Endothelial cell of umbilical vein (primary cell): ENCODE data around the gene PFN3. TPM values are rescaled to one million over a fixed set of nuclear protein-coding genes. Genes with fewer than 3 reads are reported as not detected.

Experiments
- BruUV-seq: library from RNA; stranded (reverse); fragments of 400-500 nt; replicated peaks from 2 replicates; lab custom pipeline; 2021; lab: Mats Ljungman, UMichigan
- CTCF ChIA-PET: fragments of 300-600, 350-600 bp; sonication (Branson Sonifier 250); formaldehyde crosslinking; loops from one replicate; lab custom pipeline; 2021; ENCODE audit warnings: antibody characterized with exemption, inconsistent platforms; lab: Charles Lee
- POLR2A ChIA-PET: fragments of 300-600, 350-600 bp; sonication (Branson Sonifier 250); formaldehyde crosslinking; loops from one replicate; lab custom pipeline; 2021; ENCODE audit warnings: antibody characterized with exemption, inconsistent platforms; lab: Charles Lee
- DNase-seq: peaks from one replicate; pipeline ENCODE4 v3.0.0-alpha.2; 2011; ENCODE audit warnings: low read depth, low spot score
- FAIRE-seq: peaks from 2 replicates; lab custom pipeline; 2011; peaks lifted over from hg19 to GRCh38; lab: Jason Lieb, UNC
- H2AFZ ChIP-seq: 2 replicates; pipeline ENCODE4 v1.6.0; 2012; ENCODE audit warnings: low read depth, low read length, control low read depth, inconsistent platforms
- H3K27ac ChIP-seq: 2 replicates; pipeline ENCODE4 v1.5.1; 2011; ENCODE audit warnings: low read depth, mild to moderate bottlenecking, control low read depth, low read length, moderate library complexity; ENCODE audit not compliant: insufficient read depth
- H3K27me3 ChIP-seq, 2 experiments: 2 replicates each; pipeline versions ENCODE4 v1.6.0 to v1.6.1; 2011; ENCODE audit warnings: low read length in 2 of 2, mixed read lengths in 1 of 2; ENCODE audit not compliant: control insufficient read depth in 2 of 2, insufficient read depth in 2 of 2
- H3K36me3 ChIP-seq, 2 experiments: 2 replicates in 1 of 2; 3 replicates in 1 of 2; pipeline ENCODE4 v1.5.1; 2011; ENCODE audit warnings: low read length in 2 of 2, mild to moderate bottlenecking in 1 of 2, moderate library complexity in 1 of 2; ENCODE audit not compliant: control insufficient read depth in 2 of 2, insufficient read depth in 2 of 2; ENCODE audit errors: extremely low read depth in 1 of 2
- H3K4me1 ChIP-seq: 3 replicates; pipeline ENCODE4 v1.5.1; 2011; ENCODE audit warnings: mild to moderate bottlenecking, low read length; ENCODE audit not compliant: control insufficient read depth, insufficient read depth; ENCODE audit errors: extremely low read depth
- H3K4me2 ChIP-seq: 2 replicates; pipeline ENCODE4 v1.6.1; 2011; ENCODE audit warnings: low read length, control low read depth, mixed read lengths; ENCODE audit not compliant: insufficient read depth
- H3K4me3 ChIP-seq, 3 experiments: fragments of 200-600 bp in 1 of 3; sonication (generic), shearing (Covaris generic) in 1 of 3; replicated peaks in 1 of 3; 2 replicates each; pipeline ENCODE4 v1.5.1; 2011 to 2016; ENCODE audit warnings: control low read depth in 3 of 3, low read length in 3 of 3, mild to moderate bottlenecking in 2 of 3, inconsistent platforms in 1 of 3, low read depth in 1 of 3, moderate library complexity in 1 of 3; ENCODE audit not compliant: insufficient read depth in 1 of 3
- H3K79me2 ChIP-seq: 2 replicates; pipeline ENCODE4 v1.6.0; 2012; ENCODE audit warnings: low read length, inconsistent platforms; ENCODE audit not compliant: control insufficient read depth, insufficient read depth
- H3K9ac ChIP-seq: replicated peaks from 2 replicates; pipeline ENCODE3; 2011; ENCODE audit warnings: low read length, control low read depth; ENCODE audit not compliant: insufficient read depth; ENCODE audit errors: extremely low read depth
- H3K9me1 ChIP-seq: replicated peaks from 3 replicates; pipeline ENCODE4 v1.6.0; 2011; ENCODE audit warnings: mild to moderate bottlenecking, low read length; ENCODE audit not compliant: control insufficient read depth, insufficient read depth; ENCODE audit errors: extremely low read depth
- H3K9me3 ChIP-seq: replicated peaks from 2 replicates; pipeline ENCODE4 v1.5.1; 2012; ENCODE audit warnings: low read length, inconsistent platforms; ENCODE audit not compliant: control insufficient read depth, insufficient read depth
- H4K20me1 ChIP-seq: replicated peaks from 2 replicates; pipeline ENCODE3; 2011; ENCODE audit warnings: mild to moderate bottlenecking, low read length; ENCODE audit not compliant: control insufficient read depth, insufficient read depth; ENCODE audit errors: extremely low read depth
- EZH2 ChIP-seq: IDR thresholded peaks from 2 replicates; pipeline ENCODE4 v1.6.1; 2012; ENCODE audit warnings: borderline replicate concordance, low read depth, mild to moderate bottlenecking, moderate library complexity, low read length, inconsistent platforms; ENCODE audit not compliant: severe bottlenecking
- JUN ChIP-seq: IDR thresholded peaks from 2 replicates; pipeline ENCODE4 v1.6.1; 2011; ENCODE audit warnings: borderline replicate concordance, low read depth; ENCODE audit not compliant: insufficient read length, insufficient read depth
- POLR2A ChIP-seq: IDR thresholded peaks from 2 replicates; pipeline ENCODE4 v1.6.1; 2012; ENCODE audit warnings: low read depth, mild to moderate bottlenecking, control low read depth, low read length
- dilution Hi-C: fragments of 300-500 bp; cut with MboI; formaldehyde crosslinking; loops from one replicate; pipeline ENCODE4 v1.15.0; 2019; ENCODE audit warnings: low sequenced_read_pairs; ENCODE audit not compliant: extremely low pct_ligation_motif_present
- intact Hi-C: fragments of 100-400 bp; cut with micrococcal nuclease; formaldehyde crosslinking; loops from one replicate; pipeline ENCODE4 v1.10.0; 2022
- polyA plus RNA-seq, 4 experiments: library from polyadenylated mRNA; depleted of rRNA in 3 of 4; stranded (reverse) in 3 of 4; unstranded in 1 of 4; fragments of >200 nt; gene quantifications; 2 replicates each; pipeline versions ENCODE4 v1.2.1 to v1.2.3, GENCODE V29; 2011 to 2012; ENCODE audit warnings: missing spikeins in 1 of 4
- total RNA-seq: library from RNA; stranded (reverse); gene quantifications from 2 replicates; pipeline ENCODE4 v1.2.3, GENCODE V29; 2021
- TF ChIP-seq, protein P1 (sequence below), 2 donors: IDR thresholded peaks; 1 replicate in 1 of 2; 2 replicates in 1 of 2; pipeline ENCODE4 v1.5.1; 2011; ENCODE audit warnings: low read length in 2 of 2, mild to moderate bottlenecking in 2 of 2, moderate library complexity in 2 of 2, control low read depth in 1 of 2, inconsistent platforms in 1 of 2, low read depth in 1 of 2; ENCODE audit not compliant: insufficient read depth in 1 of 2; ENCODE audit errors: extremely low read depth in 1 of 2

The PFN3 gene
- total and polyA plus RNA-seq, 2 donors (not counting 3 experiments of a cell fraction or from before 2014, with no cell fraction given) = not detected

DNA sequence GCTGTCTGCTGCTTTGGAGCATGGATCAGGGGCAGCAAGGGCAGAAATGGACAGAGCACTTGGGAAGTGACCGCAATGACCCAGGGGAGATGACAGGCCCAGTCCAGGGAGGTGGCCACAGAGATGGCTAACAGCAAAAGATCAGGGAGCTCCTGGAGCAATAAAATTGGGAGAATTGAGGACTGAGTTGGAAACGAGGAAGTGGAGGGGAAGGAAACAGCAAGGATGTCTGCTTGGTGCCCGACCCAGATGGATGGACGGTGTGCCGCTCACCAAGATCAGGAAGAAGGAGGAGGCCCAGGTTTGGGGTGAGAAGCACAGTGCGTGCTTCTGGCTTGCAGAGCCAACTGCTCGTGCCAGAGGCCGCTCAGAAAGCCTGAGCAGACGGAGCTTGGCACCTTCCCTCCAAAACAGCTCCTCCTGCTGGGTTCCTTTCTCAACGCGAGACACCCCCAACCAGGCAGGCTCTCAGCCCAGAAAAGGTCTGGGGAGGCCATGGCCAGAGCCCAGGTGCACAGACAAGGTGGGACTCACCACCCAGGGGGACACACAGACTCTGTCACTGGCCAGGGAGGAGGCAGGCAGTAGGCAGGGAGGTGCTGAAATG is 17.9 kb downstream of the PFN3 start:
- no peak overlapping the region for H3K4me2 ChIP-seq
- H3K9me1 ChIP-seq = no peaks in the 10 kb centered on the region
- H3K27ac ChIP-seq = no peak overlapping the region
- FAIRE-seq (peak; percentile 76), DNase-seq (peak; percentile 37)
- BruUV-seq = no TSS peak
- ChIA-PET CTCF (interaction anchor here (0.7 to 3.4 kb wide), 23 partner anchors 8 to 271 kb away, joined by 3 to 48 read pairs (median 6); partner anchors contain the start of gene LMAN2), POLR2A (no interaction called here)
- TF ChIP-seq POLR2A = no peak
- TF ChIP-seq, protein P1, sequence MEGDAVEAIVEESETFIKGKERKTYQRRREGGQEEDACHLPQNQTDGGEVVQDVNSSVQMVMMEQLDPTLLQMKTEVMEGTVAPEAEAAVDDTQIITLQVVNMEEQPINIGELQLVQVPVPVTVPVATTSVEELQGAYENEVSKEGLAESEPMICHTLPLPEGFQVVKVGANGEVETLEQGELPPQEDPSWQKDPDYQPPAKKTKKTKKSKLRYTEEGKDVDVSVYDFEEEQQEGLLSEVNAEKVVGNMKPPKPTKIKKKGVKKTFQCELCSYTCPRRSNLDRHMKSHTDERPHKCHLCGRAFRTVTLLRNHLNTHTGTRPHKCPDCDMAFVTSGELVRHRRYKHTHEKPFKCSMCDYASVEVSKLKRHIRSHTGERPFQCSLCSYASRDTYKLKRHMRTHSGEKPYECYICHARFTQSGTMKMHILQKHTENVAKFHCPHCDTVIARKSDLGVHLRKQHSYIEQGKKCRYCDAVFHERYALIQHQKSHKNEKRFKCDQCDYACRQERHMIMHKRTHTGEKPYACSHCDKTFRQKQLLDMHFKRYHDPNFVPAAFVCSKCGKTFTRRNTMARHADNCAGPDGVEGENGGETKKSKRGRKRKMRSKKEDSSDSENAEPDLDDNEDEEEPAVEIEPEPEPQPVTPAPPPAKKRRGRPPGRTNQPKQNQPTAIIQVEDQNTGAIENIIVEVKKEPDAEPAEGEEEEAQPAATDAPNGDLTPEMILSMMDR (IDR thresholded peaks at IDR 0.05; ENCODE audit: extremely low read depth in 1 of 2, insufficient read depth in 1 of 2, low read depth in 1 of 2, low read length in 2 of 2) = peak in 1 of 2 donors; percentile 58
- TF ChIP-seq EZH2 = no peak
- no peak for TF ChIP-seq JUN
- dilution Hi-C loops = no loop called here
- H3K4me3 ChIP-seq = no peak overlapping the region
- no peak overlapping the region for H2AFZ ChIP-seq
- H3K9ac ChIP-seq = no peak overlapping the region
- no peaks in the 10 kb centered on the region for H3K79me2 ChIP-seq
- no peaks in the 10 kb centered on the region for H4K20me1 ChIP-seq
- no peaks in the 10 kb centered on the region for H3K36me3 ChIP-seq
- intact Hi-C loops = loop anchor here (1.0 kb wide), 1 partner anchor 64 kb away; no protein-coding TSS in a partner anchor
- no peaks in the 10 kb centered on the region for H3K9me3 ChIP-seq
- peaks cover 0 to 4% of the 10 kb centered on the region in 2 experiments for H3K27me3 ChIP-seq
- H3K4me1 ChIP-seq = no peaks in the 10 kb centered on the region

DNA sequence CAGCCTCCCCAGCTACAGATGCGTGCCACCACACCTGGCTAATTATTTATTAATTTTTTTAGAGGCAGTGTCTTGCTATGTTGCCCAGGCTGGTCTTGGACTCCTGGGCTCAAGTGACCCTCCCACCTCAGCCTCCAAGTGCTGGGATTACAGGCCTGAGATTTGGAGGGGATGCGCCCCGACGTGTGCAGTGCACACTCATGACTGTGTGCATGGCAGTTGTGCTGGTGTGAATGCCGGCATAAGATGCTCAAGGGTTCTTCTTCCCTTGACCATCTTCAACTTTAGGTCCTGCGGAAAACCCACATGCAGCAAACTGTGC is 19.7 kb downstream of the PFN3 start:
- TF ChIP-seq POLR2A = no peak
- CTCF ChIA-PET = no interaction called here
- Histone ChIP-seq H3K4me3 (no peak overlapping the region), H3K9ac (no peak overlapping the region), H3K79me2 (no peaks in the 10 kb centered on the region), H3K4me2 (no peak overlapping the region), H4K20me1 (no peaks in the 10 kb centered on the region), H3K27ac (no peak overlapping the region), H3K9me1 (no peaks in the 10 kb centered on the region), H3K36me3 (no peaks in the 10 kb centered on the region), H3K9me3 (no peaks in the 10 kb centered on the region), H2AFZ (no peak overlapping the region), H3K27me3 (peaks cover 0 to 4% of the 10 kb centered on the region in 2 experiments), H3K4me1 (no peaks in the 10 kb centered on the region)
- dilution Hi-C loops = no loop called here
- FAIRE-seq (no peak), DNase-seq (no peak)
- no TSS peak for BruUV-seq
- POLR2A ChIA-PET = no interaction called here
- intact Hi-C loops = loop anchor here (1.0 kb wide), 1 partner anchor 10 kb away; no protein-coding TSS in a partner anchor
